GM19467 (cell line): ENCODE measurements around the gene OR2V2.
"Not testable (repeated sequence)": the region's sequence is repeated elsewhere in the genome, so short reads cannot be mapped to it uniquely, and the experiment has no call there.

Source experiments
- ATAC-seq: cut with Tn5 transposase; IDR thresholded peaks from one replicate; pipeline ENCODE4 v1.9.1; 2021; ENCODE audit warnings: mild to moderate bottlenecking, moderate library complexity; ENCODE audit not compliant: unreplicated experiment

OR2V2 gene

GRCh38 chr5:181146927-181147636 lies at the start of gene OR2V2:
OR2V2 (plus strand) TSS chr5:181147586; CDS start chr5:181154943, 7,357 bp downstream.
- ATAC-seq: not testable (repeated sequence)

GRCh38 chr5:181097759-181098491 lies 49.5 kb upstream of the OR2V2 start:
- not testable (repeated sequence) for ATAC-seq

- no peak for ATAC-seq
These were observed 48.4 kb upstream of the OR2V2 start for GRCh38 chr5:181098762-181099601.

GRCh38 chr5:181099602-181100086 lies 47.7 kb upstream of the OR2V2 start:
- ATAC-seq: no peak

GRCh38 chr5:181100121-181100875 lies 47.1 kb upstream of the OR2V2 start:
- ATAC-seq: no peak

GRCh38 chr5:181101030-181101641 lies 46.2 kb upstream of the OR2V2 start:
- not testable (repeated sequence) for ATAC-seq

- not testable (repeated sequence) for ATAC-seq
These were observed 45.3 kb upstream of the OR2V2 start for GRCh38 chr5:181101930-181102674.

GRCh38 chr5:181104259-181104568 lies 43.2 kb upstream of the OR2V2 start:
- not testable (repeated sequence) for ATAC-seq

GRCh38 chr5:181104606-181105390 lies 42.6 kb upstream of the OR2V2 start:
- ATAC-seq: not testable (repeated sequence)

- no peak for ATAC-seq
These were observed 41.9 kb upstream of the OR2V2 start for GRCh38 chr5:181105391-181106025.

GRCh38 chr5:181107699-181108098 lies 39.7 kb upstream of the OR2V2 start:
- ATAC-seq: no peak

GRCh38 chr5:181108578-181109165 lies 38.7 kb upstream of the OR2V2 start:
- ATAC-seq: no peak

- no peak for ATAC-seq
These were observed 37.8 kb upstream of the OR2V2 start for GRCh38 chr5:181109489-181110013.

GRCh38 chr5:181111010-181111409 lies 36.4 kb upstream of the OR2V2 start:
- ATAC-seq: no peak

- no peak for ATAC-seq
These were observed 34.9 kb upstream of the OR2V2 start for GRCh38 chr5:181112476-181112875.

- not testable (repeated sequence) for ATAC-seq
These were observed 33.8 kb upstream of the OR2V2 start for GRCh38 chr5:181113572-181113971.

GRCh38 chr5:181114284-181114843 lies 33.0 kb upstream of the OR2V2 start:
- no peak for ATAC-seq
